Dermis microvascular lymphatic vessel endothelial cell (primary cell): Measurements from ENCODE around the gene FIGNL1. TPM values are rescaled to one million over a fixed set of nuclear protein-coding genes. Genes with fewer than 3 reads are reported as not detected.

ENCODE experiments used
- DNase-seq, 2 donors: peaks; one replicate each; pipeline versions ENCODE4 v3.0.0 to v3.0.0-alpha.2; 2010; ENCODE audit warnings: low read depth in 2 of 2
- total RNA-seq: library from RNA; depleted of rRNA; stranded (reverse); fragments of >200 nt; gene quantifications from 2 replicates; pipeline ENCODE4 v1.2.1, GENCODE V29; 2014

The FIGNL1 gene, protein sequence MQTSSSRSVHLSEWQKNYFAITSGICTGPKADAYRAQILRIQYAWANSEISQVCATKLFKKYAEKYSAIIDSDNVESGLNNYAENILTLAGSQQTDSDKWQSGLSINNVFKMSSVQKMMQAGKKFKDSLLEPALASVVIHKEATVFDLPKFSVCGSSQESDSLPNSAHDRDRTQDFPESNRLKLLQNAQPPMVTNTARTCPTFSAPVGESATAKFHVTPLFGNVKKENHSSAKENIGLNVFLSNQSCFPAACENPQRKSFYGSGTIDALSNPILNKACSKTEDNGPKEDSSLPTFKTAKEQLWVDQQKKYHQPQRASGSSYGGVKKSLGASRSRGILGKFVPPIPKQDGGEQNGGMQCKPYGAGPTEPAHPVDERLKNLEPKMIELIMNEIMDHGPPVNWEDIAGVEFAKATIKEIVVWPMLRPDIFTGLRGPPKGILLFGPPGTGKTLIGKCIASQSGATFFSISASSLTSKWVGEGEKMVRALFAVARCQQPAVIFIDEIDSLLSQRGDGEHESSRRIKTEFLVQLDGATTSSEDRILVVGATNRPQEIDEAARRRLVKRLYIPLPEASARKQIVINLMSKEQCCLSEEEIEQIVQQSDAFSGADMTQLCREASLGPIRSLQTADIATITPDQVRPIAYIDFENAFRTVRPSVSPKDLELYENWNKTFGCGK
- 18.3 and 19.0 TPM in 2 replicates for total RNA-seq

DNA sequence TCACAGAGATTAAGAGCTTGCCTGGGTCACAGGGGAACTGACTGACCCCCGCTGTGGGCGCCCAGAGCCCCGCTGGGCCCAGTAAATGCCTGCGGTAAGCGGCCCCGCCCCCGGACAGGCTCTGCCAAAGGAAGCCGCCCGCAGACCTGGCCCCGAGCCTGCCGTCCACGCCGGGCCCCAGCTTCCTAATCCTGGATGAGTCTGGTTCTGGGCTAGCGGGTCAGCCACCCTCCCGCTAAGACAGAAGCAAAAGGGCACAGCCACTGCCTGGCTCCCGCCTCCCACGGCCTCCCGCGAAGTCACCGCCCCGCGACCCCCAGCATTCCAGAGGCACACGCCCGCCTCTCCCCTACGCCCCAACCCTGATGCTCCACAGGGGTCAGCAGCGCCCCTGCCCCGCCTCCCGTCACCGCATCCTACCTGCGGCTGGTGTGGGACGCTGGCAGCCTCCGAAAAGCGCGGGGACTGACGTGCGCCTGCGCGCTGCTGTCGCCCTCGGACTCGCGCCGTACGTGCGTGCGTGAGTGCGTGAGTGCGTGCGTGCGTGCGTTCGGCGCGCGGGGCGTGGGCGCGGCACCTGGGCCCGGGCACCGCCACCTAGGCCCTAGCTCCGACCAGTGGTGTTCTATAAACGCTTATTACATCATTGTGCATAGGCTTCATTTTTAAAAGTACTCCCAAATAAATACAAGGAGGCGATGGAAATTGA, at the start of gene FIGNL1:
Gene FIGNL1, minus strand, starts transcription at position 470 of the 709 bp plus-strand sequence. CDS start 3,063 bp downstream, outside the sequence.
- peak; percentile 44 to 81 for DNase-seq

DNA sequence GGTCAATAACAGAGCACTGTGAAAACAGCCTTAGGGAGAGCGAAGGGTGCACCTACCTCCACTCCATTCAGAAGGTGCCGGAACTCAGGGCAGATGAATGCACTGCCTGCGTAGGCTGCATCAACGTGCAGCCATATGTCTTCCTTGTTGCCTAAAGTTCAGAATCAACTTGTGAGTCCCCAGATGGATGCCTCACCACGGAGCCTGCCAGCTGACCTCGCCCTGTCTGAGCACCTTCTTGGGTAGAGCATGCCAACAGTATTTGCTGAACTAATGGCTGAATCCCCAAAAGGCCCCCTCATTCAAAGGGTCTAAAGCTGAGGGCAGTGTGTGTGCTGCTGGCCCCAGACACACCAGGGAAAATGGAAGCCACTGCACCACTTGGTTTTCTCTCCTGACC, 48.9 kb upstream of the FIGNL1 start:
- DNase-seq, result no peak

DNA sequence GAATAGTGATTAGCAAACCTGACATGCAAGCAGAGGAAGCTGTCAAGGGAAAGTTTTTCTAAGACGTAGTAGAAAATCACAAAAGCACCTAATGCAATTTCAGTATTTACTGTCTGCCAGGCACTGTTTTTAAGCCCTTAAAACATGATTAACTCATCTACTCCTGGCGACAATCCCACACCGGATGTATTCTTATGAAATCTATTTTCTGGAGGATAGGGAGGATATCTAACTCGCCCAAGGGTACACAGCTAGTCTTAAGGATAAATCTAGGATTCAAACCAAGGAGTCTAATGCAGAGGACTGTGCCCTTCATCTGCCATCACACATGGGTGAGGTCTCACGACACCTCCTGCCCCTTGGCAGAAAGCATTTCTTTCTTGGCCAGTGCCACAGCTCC, 47.8 kb upstream of the FIGNL1 start:
- peak in 1 of 2 donors; percentile 21 for DNase-seq

DNA sequence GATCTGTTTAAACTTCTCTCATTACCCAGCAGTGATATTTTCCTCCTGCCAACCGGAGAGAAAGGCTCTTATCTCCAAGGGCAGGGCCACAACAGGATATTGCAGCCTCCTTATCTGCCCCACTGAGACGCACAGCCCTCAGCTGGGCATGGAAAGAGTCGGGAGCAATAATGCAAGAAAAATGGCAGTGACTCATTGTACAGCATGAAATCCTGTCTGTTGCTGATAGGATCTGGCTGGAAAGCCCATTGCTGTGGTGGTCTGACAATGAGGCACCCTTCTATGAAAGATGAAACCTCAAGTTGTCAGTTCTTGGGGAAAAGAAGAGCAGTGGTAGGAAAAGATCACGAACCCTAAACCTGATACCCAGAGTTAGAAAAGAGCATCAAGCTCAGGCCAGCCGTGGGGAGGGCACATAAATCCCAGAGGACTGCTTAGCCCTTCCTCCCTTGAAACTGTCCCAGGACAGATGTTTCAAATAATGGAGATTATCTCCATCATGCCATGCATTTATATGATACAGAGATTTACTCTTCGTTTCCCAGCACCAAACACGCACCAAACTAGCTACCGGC, 47.0 kb upstream of the FIGNL1 start:
- peak in 1 of 2 donors; percentile 91 for DNase-seq

DNA sequence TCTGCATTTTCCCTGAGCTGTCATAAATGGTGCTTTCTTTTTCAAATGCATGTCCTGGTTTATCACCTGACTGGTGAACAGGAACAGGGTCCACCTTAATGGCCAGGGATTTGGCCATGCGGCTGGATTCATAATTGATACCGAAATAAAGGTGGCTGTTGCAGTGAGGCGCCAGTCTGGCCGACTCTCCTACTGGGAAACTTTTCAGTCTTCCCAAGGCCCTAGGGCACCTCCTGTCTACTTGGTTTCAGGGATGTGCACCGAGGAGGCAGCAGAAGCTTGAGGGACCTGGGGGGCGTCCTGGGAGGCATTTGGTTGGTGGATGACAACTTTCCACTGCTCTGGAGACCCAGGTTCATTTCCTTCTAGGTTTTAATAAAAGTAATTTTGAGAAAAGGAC, 46.4 kb upstream of the FIGNL1 start:
- no peak for DNase-seq

DNA sequence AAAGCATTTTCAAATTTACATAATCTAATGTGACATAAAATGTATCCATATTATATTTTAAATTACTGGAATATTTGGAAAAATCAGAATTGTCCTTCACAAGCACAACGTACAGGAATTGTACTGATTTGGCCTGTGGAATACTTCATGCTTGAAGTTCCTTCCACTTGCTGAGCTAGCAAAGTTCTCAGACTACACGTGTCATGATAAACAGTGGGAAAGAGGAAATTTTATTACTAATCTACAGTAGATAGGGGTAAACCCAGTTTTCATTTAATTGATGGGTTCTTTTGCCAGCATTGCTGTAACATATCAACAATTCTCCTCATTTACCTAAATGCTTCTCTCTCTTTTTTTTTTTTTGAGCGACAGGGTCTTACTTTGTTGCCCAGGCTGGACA, 45.6 kb upstream of the FIGNL1 start:
- DNase-seq, result peak in 1 of 2 donors; percentile 33

DNA sequence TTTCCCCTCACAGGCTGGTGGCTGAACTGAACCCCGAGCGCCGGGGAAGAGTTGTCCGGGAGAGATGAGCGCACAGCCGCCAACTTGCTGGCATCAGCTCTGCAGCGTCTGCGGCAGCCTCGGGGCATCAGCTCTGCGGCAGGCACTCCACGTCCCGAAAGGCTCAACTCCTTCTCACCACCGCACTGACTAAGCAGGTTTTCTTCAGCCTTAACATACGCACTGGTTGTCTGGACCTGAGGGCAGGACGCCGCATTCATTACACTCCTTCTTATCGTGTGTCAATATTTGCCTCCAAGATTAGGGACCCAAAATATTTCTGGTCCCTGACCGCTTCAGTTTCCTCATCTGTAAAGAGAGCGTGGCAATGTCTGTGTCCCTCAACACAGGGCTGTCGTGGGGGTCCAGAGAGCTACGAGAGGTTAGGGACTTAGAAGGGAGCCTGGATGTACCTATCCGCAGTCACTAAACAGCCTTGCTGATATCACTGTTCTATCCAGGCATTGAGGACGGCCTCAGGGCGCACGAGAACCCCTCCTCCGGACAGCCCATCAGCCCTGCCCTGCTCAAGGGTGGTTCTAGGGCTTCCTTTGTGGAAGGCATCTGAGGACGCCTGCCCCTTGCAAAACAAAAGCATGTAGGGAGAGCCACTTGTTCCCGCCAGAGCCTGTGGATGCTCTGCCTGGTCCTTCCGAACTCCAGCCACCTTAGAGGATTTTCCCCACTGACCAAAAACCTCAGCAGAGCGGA, 42.8 kb upstream of the FIGNL1 start:
- DNase-seq, result no peak

DNA sequence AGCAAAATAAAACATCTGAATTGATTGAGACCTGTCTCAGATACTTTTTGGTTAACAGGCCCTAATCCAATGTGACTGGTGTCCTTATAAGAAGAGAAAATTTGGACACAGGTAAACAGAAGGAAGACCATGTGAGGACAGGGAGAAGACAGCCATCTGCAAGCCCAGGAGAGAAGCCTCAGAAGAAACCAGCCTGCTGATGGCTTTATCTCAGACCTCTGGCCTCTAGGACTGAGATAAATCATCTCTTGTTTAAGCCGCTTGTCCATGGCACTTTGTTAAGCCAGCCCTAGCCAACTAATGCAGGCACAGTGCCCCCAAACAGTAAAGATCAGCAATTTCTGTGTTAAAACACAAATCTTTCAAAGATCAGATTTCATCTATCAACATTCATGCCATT, 41.8 kb upstream of the FIGNL1 start:
- DNase-seq, result no peak

DNA sequence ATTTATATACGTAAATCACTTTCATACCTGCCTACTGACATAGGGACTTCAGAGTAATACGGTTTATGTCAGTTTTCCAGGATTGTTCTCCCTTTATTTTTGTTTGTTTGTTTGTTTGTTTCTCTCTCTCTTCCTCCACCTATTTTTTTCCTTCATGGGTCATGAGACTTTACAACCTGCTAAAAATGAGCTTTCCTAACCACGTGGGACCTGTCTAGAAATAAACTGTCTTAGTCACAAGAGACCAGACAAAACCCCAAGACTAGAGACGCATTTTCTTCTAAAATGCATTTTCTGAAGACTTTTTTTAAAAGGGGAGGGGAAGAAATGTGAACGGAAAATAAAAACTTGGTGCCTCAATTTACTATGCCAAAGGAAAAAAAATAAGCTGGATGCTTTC, 41.1 kb upstream of the FIGNL1 start:
- DNase-seq, result no peak

DNA sequence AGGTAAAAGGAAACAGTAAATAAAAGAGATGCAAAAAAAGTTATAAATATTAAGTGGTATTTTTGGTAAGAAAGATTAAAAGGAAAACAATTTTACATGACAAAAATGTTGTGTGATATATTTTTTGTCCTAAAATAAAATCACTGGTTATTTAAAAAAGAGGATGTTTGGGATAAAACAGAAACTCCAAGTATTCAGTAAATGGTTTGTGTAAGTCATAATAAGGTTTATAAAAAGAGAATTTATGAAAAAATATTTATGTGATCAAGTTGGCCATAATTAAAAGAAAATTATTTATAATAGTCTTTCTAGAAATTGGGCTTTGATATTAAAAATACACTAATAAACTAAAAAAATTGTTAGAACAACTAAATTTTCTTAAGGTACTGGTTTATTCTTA, 38.2 kb upstream of the FIGNL1 start:
- DNase-seq, result no peak

DNA sequence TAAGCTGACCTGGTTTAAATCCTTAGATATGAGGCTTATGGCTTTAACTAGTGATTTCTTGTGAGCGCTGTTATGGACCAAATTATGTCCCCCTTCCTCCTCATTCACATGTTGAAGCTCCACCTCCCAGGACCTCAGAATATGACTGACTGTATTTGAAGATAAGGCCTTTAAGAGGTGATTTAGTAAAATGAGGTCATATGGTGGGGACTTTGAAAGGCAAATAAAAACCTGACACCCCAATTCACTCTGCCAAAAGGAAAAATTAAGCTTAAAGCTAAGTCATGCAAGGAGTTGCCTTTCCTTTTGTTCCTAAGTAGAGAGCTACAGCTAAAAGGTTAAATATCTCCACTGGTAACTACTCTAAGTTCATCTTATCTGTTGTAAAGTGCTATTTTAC, 36.4 kb upstream of the FIGNL1 start:
- no peak for DNase-seq

DNA sequence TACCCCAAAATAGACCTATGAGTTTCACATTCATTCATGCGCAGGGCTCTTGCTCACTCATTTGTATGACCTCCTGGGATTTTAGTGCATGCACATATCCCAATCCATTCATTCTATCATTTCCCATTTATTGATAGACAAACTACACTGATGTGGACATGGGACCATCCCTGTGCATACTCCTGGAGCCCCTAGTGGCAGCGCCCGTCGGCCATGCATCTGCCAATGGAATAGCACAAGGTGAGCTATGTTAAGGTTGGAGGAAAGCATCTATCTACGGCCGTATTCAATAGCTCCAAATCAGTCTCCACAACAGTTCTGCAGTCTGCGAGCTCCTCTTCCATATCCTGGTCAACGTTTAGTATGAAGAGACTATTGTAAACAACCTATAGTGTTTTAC, 31.7 kb upstream of the FIGNL1 start:
- no peak for DNase-seq

DNA sequence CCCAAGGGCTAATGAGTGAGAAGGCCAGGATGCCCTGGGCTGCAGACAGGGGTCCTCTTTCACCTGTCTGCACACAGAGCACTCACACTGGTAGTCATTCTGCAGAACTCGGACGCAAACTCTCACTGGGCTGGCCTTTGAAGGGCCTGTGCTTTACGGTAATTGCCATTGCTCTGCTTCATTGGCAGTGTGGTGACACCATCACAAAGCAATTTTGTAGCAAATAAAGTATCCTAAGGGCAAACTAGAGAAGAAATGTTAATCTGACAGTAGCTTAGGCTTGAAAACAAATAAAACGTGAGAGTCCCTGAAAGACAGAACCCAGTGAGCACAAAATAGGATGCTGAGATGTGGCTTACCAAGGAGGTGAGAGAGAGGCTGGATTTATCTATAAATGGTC, 30.6 kb upstream of the FIGNL1 start:
- no peak for DNase-seq

DNA sequence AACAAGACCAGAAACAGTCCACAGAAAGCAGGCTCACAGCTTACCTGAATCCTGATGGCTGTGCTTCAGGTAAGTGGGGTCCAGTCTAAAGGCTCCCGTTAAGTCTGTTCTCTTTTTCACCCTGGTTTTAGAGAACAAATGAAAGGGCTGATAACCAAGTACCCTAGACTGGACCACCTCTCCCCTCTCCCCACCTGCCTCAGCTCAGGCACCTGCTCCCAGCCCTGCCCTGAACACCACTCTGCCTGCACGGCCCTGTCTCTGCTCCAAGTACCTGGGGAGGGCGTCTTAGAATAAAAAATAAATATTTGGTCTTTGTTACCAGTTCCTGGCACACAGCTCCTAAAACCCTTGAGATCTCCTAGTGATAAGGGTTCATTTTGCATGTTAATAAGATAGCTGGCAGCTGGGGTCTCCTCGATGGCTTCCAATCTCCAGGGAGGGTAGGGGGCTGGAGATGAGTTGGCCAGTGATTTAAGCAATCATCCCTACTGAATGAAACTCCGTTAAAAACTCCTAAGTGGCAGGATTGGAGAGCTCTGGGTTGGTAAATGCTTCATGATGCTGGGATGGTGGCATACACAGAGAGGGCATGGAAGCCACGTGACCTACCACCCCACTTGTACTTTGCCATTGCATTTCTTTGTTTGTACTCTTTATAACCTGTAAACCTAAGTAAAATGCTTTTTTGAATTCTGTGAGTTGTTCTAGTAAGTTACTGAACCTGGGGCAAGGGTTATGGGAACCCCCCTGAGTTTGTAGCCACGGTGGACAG, 29.8 kb upstream of the FIGNL1 start:
- DNase-seq, result no peak

DNA sequence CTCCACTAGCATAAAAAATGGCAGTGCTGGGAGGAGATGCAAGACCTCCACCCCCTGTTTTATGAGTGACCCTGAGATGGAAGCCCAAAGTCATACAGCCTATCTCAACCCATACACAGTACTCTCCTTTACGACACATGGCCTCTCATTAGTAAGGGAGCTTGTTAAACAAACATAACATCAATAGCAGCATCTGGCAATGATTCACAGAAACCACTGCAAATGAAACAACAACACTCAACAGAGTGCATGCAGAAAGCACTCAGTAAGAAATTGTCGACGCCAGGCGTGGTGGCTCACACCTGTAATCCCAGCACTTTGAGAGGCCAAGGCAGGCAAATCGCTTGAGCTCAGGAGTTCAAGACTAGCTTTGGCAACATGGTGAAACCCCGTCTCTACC, 27.5 kb upstream of the FIGNL1 start:
- DNase-seq, result no peak

DNA sequence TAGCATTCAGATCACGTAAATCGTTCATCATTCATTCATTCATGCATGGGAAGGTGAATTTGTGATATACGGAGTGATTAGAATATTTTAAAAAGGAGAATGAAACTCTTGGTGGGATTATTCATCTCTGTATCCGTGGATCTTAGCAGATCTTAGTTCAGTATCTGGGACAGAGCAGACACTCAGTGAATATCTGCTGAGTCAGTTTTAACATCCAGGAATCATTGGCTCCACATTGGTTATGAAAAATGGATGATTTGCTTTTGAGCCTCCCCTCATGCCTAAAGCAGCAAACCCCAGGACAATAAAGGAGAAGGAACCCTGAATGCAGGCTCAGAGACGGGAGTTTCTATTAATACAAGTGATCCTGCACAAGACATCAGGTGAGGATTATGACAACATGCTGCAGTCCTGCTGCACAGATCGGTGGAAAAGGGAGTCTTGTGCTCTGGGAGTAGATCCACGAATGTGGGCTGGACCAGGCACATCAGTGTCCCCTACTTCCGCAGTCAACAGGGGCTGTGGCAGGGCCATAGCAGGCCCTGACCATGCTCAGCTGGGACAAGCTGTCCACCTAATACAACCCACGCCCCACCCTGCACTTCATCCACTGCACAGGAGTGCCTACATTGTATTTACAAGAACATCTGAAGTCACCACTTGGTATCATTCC, 26.9 kb upstream of the FIGNL1 start:
- DNase-seq, result no peak

DNA sequence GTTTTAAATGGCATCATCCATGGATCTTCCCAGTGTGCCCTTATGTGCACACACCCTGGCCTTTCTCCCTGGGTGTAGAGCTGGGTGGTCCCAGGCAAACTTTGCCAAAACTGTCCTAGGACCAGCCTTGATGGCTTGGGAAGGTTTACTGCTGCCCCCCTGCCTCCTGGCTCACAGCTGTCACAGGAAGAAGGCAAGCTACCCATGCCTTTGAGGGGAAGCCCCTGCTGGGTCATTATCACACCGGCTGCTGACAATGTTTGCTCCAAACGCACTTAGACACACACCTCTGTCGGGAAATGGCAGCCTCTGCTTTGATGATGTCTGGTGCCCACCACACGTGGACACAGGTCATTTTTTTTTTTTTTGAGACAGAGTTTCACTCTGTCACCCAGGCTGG, 25.2 kb upstream of the FIGNL1 start:
- no peak for DNase-seq

DNA sequence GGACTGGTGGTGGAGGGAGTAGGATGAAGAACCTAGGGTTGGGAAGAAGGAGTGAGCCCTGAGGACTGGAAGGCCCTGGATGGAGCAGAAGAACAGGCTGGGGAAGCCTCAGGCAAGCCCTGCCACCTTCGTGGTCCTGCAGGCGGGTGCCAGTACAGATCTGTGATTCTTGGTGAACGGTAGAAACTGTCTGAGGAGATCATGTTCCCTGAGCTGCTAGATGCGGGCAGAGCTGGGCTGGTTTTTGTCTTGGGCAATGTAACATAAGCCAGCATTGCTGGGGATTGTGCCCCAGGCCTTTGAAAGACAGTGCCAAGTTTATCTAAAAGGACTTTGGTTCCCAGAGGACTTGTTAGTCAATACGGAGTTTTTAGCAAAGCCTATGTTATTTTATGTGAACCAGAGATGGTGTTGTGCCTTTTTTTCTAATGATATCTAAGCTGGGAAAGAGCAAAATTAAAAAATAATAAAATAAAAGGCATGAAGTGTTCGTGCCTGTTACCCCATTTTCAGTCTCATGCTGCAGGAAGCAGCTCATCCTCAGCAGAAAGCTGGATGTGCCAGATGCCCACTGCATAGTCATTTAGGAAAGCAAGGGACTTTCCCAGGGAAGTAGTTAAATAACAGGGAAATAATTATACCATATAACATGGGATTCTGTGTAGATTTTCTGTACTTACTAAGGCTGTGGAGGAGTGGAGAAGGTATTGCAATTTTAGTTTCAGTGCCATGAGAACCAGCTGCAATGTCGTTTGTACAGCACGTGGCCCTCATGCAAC, 24.4 kb upstream of the FIGNL1 start:
- DNase-seq, result peak in 1 of 2 donors; percentile 27

DNA sequence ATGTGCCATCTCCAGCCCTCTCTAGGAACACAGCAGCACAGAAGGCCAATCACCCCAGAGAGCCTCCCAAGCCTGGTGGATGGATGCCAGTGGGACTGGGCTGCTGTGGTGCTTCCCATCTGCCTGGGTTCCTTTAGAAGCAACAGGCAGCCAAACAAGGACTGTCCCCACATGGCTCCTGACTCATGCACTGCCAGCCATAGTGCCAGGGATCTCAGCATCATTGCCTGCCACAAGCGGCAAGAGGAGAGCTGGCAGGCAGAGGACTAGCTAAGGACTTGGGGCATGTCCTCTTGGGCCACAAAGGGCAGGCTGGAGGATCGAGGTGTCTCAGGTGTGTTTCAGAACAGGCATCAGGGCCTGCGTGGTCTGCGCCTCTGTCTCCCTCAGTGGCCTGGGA, 23.4 kb upstream of the FIGNL1 start:
- DNase-seq, result no peak
